Gastrocnemius medialis (tissue), 4 donors: ENCODE measurements around the gene SLC25A26. TPM values are rescaled to one million over a fixed set of nuclear protein-coding genes. Genes with fewer than 3 reads are reported as not detected.

ENCODE experiments used
- ATAC-seq, 2 donors: fragments of 150-250 bp; one replicate each; pipeline ENCODE4 v1.9.1; 2016
- DNase-seq, 2 donors: peaks; one replicate each; pipeline ENCODE4 v3.0.0-alpha.2; 2019
- H3K27ac ChIP-seq, 4 donors: fragments of 200-600 bp; sonication (generic); 1 replicate in 1 of 4; 2 replicates in 3 of 4; pipeline ENCODE4 v1.5.1; 2016 to 2018; ENCODE audit warnings: mild to moderate bottlenecking in 2 of 4, moderate library complexity in 1 of 4
- H3K27me3 ChIP-seq, 3 donors: fragments of 200-600 bp; sonication (generic) in 2 of 3; 1 replicate in 1 of 3; 2 replicates in 2 of 3; pipeline versions ENCODE4 v1.5.1 to v1.6.0; 2016 to 2019; ENCODE audit warnings: mild to moderate bottlenecking in 1 of 3, moderate library complexity in 1 of 3
- H3K36me3 ChIP-seq, 2 donors: fragments of 200-600 bp; sonication (generic) in 1 of 2; one replicate each; pipeline ENCODE4 v1.5.1; 2017 to 2018
- H3K4me1 ChIP-seq, 2 donors: fragments of 200-600 bp; sonication (generic) in 1 of 2; one replicate each; pipeline ENCODE4 v1.5.1; 2016 to 2017; ENCODE audit warnings: mild to moderate bottlenecking in 2 of 2
- H3K4me3 ChIP-seq, 4 donors: fragments of 200-600 bp; sonication (generic) in 3 of 4; 1 replicate in 1 of 4; 2 replicates in 3 of 4; pipeline ENCODE4 v1.5.1; 2016 to 2019; ENCODE audit warnings: mild to moderate bottlenecking in 2 of 4
- H3K9me3 ChIP-seq, 3 donors: fragments of 200-600 bp; sonication (generic) in 2 of 3; 1 replicate in 1 of 3; 2 replicates in 2 of 3; pipeline ENCODE4 v1.5.1; 2016 to 2019
- POLR2A ChIP-seq, 2 donors: fragments of 450-650 bp; IDR thresholded peaks; one replicate each; pipeline ENCODE4 v1.6.1; 2017; ENCODE audit warnings: antibody characterized with exemption in 2 of 2, mild to moderate bottlenecking in 2 of 2, moderate library complexity in 2 of 2
- in situ Hi-C, 4 donors: fragments of 200-750 bp; cut with MboI; loops; one replicate each; pipeline versions ENCODE4 v1.15.0 to v1.8.0; 2017; ENCODE audit warnings: low sequenced_read_pairs in 4 of 4
- intact Hi-C: fragments of 100-400 bp; cut with DNase I; formaldehyde crosslinking; loops from one replicate; pipeline ENCODE4 v1.15.1; 2023; ENCODE audit warnings: low total_unique reads
- total RNA-seq, 4 donors: library from RNA; depleted of rRNA; stranded (reverse); fragments of >200 nt; gene quantifications; one replicate each; pipeline versions ENCODE4 v1.1.0 to v1.2.3, GENCODE V29; 2016
- TF ChIP-seq, protein P1 (sequence below), 5 experiments: fragments of 450-650 bp in 3 of 5; fragments of 200-600 bp in 2 of 5; sonication (generic) in 2 of 5; IDR thresholded peaks in 4 of 5; conservative IDR thresholded peaks in 1 of 5; 1 replicate in 4 of 5; 2 replicates in 1 of 5; pipeline ENCODE4 v1.5.1; 2016 to 2019; ENCODE audit warnings: antibody characterized with exemption in 5 of 5, mild to moderate bottlenecking in 3 of 5, moderate library complexity in 3 of 5

The SLC25A26 gene
- total RNA-seq, 4 donors from 2014 or later: 24.1 to 44.3 (median 32.4) TPM

- in situ Hi-C loops: loop anchor here in 1 of 4 donors (10.0 kb wide), 1 partner anchor 106 kb away; no protein-coding TSS in a partner anchor
- H3K9me3 ChIP-seq: no peaks in the 10 kb centered on the region
- H3K27me3 ChIP-seq: no peaks in the 10 kb centered on the region
- no peak overlapping the region for H3K4me3 ChIP-seq
- no peak for TF ChIP-seq POLR2A (IDR thresholded peaks at IDR 0.05)
- TF ChIP-seq, protein P1, sequence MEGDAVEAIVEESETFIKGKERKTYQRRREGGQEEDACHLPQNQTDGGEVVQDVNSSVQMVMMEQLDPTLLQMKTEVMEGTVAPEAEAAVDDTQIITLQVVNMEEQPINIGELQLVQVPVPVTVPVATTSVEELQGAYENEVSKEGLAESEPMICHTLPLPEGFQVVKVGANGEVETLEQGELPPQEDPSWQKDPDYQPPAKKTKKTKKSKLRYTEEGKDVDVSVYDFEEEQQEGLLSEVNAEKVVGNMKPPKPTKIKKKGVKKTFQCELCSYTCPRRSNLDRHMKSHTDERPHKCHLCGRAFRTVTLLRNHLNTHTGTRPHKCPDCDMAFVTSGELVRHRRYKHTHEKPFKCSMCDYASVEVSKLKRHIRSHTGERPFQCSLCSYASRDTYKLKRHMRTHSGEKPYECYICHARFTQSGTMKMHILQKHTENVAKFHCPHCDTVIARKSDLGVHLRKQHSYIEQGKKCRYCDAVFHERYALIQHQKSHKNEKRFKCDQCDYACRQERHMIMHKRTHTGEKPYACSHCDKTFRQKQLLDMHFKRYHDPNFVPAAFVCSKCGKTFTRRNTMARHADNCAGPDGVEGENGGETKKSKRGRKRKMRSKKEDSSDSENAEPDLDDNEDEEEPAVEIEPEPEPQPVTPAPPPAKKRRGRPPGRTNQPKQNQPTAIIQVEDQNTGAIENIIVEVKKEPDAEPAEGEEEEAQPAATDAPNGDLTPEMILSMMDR (IDR thresholded peaks at IDR 0.05 in 4 of 5, conservative IDR thresholded peaks at IDR 0.05 in 1 of 5): no peak
- peaks cover 8 to 12% of the 10 kb centered on the region in 2 donors for H3K4me1 ChIP-seq
- H3K27ac ChIP-seq: no peak overlapping the region
- H3K36me3 ChIP-seq: peaks cover 2 to 77% of the 10 kb centered on the region in 2 donors
- intact Hi-C loops: no loop called here
- ATAC-seq (no peak), DNase-seq (no peak)
Observed at GRCh38 chr3:66380200-66380932, 159.6 kb downstream of the SLC25A26 start.

DNA sequence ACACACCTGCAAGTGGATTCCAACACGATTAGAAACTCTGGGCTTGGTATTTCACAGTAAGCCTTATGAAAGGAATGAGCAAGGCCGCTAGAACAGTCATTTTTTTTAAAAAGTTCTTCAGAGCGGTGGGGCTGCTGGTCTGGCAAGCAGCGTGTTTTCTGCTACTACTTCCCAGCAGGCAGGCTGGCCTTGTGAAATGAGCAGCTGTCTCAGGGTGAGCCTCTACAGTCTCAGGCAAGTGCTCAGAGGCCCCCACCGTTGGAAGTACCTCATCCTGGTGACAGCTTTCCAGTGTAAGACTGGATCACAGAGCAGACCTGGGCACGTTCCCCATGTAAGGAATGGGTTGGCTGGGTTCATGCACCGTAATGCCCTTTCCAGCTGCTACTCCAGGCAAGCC is 160.8 kb downstream of the SLC25A26 start:
- in situ Hi-C loops: loop anchor here in 1 of 4 donors (10.0 kb wide), 1 partner anchor 107 kb away; no protein-coding TSS in a partner anchor
- TF ChIP-seq, protein P1 (IDR thresholded peaks at IDR 0.05 in 4 of 5, conservative IDR thresholded peaks at IDR 0.05 in 1 of 5): no peak
- TF ChIP-seq POLR2A (IDR thresholded peaks at IDR 0.05): no peak
- DNase-seq (peak in 1 of 2 donors; percentile 52), ATAC-seq (peak; percentile 51 to 70)
- H3K4me3 ChIP-seq: no peak overlapping the region
- H3K4me1 ChIP-seq: peaks cover 7 to 8% of the 10 kb centered on the region in 2 donors
- no peaks in the 10 kb centered on the region for H3K27me3 ChIP-seq
- intact Hi-C loops: no loop called here
- no peak overlapping the region for H3K27ac ChIP-seq
- no peaks in the 10 kb centered on the region for H3K9me3 ChIP-seq
- peaks cover 5 to 87% of the 10 kb centered on the region in 2 donors for H3K36me3 ChIP-seq

DNA sequence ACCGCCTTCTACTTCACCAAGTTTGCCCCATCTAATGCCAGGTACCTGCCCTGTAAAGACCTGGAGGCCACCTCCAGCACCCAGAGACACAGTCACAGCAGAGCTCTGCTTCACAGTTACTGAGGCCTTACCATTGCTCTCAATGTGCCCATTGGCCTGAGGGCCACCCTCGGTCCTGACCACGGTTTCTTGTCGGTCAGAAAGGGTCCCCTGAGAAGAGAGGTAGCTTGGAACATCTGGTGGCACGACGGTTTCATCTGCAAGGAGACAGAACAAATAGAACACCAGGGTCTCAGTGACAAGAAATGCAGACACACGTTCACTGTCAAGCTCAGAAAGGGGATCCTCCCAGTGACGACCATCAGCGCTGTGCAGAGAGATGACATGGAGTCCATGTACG is 161.3 kb downstream of the SLC25A26 start:
- peaks cover 2 to 3% of the 10 kb centered on the region in 2 donors for H3K4me1 ChIP-seq
- no peak overlapping the region for H3K27ac ChIP-seq
- peaks cover 5 to 92% of the 10 kb centered on the region in 2 donors for H3K36me3 ChIP-seq
- intact Hi-C loops (no loop called here), in situ Hi-C loops (loop anchor here in 1 of 4 donors (10.0 kb wide), 1 partner anchor 107 kb away; no protein-coding TSS in a partner anchor)
- no peaks in the 10 kb centered on the region for H3K27me3 ChIP-seq
- H3K9me3 ChIP-seq: no peaks in the 10 kb centered on the region
- no peak for DNase-seq
- ATAC-seq: no peak
- TF ChIP-seq, protein P1 (IDR thresholded peaks at IDR 0.05 in 4 of 5, conservative IDR thresholded peaks at IDR 0.05 in 1 of 5): no peak
- TF ChIP-seq POLR2A (IDR thresholded peaks at IDR 0.05): no peak
- H3K4me3 ChIP-seq: no peak overlapping the region

DNA sequence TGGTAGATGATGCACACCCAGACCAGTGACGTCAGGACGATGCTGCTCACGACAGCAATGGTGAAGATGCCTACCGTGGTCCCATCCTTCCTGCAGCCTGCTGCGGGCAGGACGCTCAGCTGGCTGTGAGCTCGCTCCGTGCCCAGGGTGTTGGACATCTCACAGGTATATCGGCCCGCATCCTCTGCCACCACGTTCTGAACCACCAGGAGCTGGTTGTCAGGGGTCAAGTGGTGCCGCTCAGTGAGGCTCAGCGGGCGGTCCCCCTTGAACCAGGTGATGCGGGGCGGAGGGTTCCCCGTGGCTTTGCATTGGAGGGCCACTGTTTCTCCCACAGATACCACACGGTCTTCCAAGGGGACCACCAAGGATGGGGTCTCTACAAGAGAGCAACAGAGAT is 162.2 kb downstream of the SLC25A26 start:
- ATAC-seq (no peak), DNase-seq (no peak)
- intact Hi-C loops: no loop called here
- H3K4me3 ChIP-seq: no peak overlapping the region
- no peaks in the 10 kb centered on the region for H3K9me3 ChIP-seq
- peaks cover 0 to 3% of the 10 kb centered on the region in 2 donors for H3K4me1 ChIP-seq
- H3K27me3 ChIP-seq: no peaks in the 10 kb centered on the region
- peaks cover 5 to 90% of the 10 kb centered on the region in 2 donors for H3K36me3 ChIP-seq
- TF ChIP-seq, protein P1 (IDR thresholded peaks at IDR 0.05 in 4 of 5, conservative IDR thresholded peaks at IDR 0.05 in 1 of 5): no peak
- no peak for TF ChIP-seq POLR2A (IDR thresholded peaks at IDR 0.05)
- in situ Hi-C loops: loop anchor here in 1 of 4 donors (10.0 kb wide), 1 partner anchor 108 kb away; no protein-coding TSS in a partner anchor
- no peak overlapping the region for H3K27ac ChIP-seq
